HG03039 (cell line): ENCODE results near the gene TACC3.

Experiments
- ATAC-seq: cut with Tn5 transposase; IDR thresholded peaks from one replicate; pipeline ENCODE4 v1.9.1; 2021; ENCODE audit warnings: mild to moderate bottlenecking, moderate library complexity; ENCODE audit not compliant: unreplicated experiment

Gene TACC3

DNA sequence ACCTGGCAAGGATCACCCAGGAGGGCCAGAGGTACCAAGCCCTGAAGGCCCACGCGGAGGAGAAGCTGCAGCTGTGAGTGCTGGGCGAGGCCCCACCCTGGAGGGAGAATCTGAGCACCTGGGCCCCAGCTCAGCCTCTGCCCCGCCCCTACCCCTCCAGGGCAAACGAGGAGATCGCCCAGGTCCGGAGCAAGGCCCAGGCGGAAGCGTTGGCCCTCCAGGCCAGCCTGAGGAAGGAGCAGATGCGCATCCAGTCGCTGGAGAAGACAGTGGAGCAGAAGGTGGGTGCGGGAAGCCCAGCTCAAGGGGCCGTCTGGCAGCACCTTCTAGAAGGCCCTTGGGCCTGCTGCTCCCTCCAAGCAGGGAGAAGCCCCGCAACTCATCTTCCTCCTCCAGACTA is 23.2 kb downstream of the TACC3 start:
- ATAC-seq, result no peak

DNA sequence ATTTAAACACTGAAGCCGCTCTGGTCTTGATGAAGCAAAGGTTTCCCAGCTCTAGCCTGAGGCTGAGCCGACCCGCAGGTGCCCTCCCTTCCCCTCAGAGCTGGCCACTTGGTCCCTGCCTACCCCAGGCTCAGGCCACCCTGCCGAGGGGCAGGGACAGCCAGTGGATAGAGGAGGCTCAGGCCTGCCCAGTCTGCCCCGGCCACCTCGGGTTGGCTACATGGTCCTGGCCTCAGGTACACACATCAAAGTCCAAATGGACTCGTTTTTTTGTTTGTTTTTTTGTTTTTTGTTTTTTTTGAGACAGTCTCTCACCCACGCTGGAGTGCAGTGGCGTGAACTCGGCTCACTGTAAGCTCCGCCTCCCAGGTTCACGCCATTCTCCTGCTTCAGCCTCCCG is 23.8 kb downstream of the TACC3 start:
- ATAC-seq, result no peak

DNA sequence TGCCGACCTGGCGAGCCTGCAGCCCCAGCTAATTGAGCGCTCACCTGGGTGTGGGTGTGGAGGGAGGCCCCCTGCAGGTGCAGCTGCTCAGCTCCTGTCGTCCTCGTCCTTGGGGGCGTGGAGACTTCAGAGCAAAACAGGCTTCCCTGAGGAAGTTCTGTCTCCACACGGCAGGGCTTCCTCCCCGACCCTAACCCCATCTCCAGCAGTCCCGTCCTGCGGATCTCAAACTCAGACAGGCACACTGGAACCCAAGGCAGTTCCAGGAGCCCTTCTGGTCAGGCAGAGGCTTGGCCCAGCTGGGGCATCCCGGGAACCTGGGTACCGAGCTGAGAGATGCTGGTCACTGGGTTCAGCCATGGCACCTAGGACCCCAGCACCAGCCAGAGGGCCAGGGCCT is 24.4 kb downstream of the TACC3 start:
- no peak for ATAC-seq

DNA sequence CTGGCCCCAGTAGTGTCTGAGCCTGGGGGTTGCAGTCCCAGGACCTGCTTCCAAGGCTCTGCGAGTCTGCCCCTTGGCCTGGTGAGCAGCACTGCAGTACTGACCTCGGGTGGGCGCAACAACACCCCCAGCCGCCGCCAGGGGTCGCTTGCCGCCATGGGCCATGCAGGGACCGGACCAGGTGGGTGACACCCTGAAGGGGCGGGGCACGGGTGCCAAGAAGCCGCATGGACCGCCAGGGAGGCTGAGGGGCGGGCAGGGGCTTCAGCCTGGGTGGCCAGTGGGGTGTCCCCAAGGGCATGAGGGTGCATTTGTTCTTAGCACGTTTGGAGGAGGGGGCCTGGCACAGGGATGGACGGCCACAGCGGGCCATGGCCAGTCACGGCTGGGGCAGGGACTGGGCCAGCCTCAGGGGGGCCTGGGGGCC is 25.0 kb downstream of the TACC3 start:
- ATAC-seq, result no peak

DNA sequence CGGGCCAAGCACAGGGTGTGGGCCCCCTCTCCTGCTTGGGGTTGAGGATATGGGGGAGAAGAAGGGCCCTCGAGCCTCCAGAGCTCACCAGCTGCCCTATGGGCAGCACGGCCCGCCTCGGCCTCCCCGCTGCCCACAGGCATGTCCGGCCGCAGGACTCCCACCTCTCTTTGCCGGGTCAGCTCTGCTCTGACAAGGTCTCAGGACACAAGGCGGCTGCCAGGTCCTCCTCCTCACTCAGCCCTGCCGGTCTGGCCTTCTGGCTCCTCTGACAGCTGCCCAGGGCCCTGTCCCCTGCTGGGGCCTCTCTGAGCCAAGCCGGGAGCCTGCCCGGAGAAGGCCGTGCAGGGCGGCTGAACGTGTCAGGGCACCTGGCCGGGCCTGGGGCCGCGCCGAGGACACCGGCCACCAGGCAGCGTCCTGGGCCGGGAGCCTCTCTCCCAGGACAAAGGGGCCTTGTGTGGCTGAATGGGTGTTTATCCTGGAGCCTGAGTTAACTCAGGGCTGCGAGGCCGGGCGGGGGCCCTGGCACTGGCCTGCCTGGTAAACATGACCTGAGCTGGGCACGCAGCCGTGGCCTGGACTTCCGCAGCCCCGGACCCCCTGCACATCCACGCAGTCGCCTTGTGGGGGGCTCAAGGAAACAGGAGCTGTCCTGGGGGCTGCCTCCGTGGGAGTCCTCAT is 25.7 kb downstream of the TACC3 start:
- no peak for ATAC-seq

DNA sequence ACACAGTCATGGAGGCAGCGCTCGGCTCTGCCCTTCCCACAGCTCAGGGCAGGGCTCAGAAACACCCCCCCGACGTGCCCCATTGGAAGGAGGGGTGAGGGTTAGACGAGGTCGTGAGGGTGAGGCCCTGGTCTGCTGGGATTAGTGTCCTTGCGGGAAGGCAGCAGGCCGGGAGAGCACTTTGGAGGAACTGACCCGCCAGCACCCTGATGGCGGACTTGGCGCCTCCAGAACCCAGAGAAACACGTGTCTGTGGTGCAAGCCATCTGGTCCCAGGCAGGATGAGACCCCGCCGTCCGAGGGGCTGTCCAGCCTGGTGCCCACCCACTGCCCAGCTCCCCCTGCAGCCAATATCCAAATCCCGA is 26.3 kb downstream of the TACC3 start:
- ATAC-seq, result no peak

DNA sequence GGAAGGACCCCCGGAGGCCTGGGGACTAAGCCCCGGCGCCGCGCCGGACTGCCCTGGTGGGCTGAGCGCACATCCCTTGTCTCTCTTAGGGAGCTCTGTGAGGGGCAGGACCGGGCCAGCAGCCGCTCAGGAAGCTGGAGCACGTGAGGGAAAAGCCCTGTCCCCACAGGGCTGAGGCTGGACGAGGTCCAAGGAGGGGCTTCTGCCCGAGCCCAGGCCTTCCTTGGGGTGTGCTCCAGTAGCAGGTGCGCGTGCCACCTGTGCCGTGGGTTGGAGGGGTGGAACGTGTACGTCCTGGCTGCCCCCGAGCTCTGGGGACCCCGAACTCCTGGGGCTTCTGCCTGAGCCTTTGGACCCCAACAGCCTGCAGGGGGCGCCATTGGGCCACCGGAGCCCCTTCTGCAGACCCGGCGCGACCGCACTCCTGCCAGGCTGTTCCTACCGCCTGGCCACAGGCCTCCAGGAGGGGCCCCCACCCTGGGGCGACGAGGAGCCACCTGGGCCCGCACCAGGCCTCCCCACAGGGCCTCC is 27.2 kb downstream of the TACC3 start:
- no peak for ATAC-seq

DNA sequence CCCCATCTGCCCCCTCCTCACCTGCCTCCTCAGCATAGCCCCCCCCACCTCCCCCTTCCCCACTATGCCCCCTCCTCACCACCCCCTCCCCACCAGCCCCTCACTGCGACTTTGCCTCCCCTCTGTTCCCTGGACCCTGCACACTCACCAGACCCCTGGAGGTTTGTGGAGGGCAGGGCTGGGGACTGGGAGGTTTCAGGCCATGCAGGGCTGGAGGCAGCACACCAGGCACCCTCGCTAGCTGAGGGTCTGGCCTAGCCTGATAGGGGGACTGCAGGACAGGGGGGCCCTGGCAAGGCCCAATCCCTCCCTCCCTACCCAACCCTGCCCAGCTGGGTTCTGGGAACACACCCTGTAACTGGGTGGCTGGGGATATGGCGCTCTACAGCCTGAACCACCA is 28.0 kb downstream of the TACC3 start:
- no peak for ATAC-seq

DNA sequence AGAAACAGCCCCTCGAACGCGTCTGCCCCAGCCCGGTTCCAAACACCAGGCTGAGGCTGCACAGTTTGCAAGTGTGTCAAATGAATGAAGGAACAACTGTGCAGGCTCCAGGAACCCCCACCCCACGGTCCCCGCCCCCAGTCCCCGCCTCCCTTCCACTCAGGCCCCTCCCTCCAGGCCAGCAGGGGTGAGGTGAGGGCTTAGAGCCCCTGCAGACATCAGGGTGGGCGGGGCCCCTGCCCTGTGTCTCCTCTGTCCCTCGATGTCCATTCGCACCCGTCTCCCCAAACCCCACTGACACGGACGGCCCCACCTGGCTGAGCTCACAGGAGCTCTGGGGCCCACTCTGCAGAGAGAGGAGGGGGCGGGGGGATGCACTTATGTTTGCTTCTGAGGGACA is 28.5 kb downstream of the TACC3 start:
- ATAC-seq, result no peak

DNA sequence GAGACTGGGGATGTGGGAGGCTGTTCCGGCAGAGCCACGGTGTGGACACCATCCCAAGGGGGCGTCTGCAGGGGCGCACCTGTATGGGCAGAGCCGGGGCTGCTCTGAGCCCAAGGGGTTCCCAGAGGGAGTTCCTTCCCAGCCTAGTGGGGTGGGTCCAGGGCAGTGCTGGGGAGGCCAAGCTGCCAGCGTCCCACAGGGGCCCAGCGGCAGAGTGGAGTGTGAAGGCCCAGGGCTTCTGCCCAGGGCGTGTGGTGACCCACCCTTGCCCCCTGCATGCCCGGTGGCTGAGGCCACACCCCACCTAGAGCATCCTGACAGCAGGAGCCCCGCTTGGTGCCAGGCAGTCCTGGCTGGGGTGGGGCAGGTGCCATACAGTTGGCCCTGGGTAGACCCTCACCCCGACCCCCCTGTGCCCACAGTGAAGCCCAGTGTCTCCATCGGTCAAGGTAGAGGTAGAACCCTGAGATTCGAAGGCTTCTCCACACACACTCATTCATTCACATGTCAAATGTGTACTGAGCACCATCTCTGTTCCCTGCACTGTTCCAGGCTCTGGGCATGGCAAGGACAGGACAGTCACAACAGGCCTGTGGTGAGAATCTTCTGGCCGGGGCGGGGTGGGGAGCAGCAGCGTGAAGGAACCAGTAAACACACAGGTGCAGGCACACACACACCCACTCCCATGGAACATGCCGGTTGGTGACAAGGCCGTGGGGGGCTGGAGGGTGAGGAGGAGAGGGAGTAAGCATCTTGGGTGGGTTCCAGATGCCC is 29.2 kb downstream of the TACC3 start:
- ATAC-seq, result no peak

DNA sequence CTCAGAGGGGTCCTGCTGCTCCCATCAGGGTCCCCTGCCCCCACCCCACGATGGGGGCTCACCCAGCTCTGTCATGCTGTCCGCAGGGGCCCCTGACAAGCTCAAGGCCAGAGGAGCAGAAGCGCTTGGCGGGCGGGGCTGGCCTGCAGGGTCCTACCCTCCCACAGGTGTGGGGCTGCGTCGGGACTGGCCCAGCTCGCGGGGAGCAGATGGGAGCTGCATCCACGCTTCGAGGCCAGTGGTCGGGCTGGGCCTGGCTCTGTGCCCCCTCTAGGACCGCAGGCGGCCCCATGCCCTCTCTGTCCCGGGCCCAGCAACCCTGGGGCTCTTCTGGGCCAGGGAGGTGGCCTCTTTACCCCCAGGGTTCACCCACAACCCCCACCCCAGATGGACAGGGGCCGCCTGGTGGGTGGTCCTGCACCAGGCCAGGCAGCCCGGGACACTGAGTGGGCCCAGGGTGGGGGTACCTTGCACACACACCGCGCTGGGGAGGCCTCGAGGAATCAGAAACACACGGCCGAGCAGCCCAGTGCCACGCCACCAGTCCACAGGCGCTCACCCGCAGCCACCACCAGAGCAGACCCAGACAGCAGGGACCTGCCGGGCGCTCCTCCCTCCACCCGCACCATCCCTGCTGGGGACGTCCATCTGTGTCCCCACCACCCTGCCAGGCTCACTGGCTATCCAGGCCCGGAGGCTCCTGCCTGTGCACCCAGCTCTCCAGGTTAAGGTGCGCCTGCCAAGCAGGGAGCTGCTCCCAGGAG is 30.0 kb downstream of the TACC3 start:
- no peak for ATAC-seq

DNA sequence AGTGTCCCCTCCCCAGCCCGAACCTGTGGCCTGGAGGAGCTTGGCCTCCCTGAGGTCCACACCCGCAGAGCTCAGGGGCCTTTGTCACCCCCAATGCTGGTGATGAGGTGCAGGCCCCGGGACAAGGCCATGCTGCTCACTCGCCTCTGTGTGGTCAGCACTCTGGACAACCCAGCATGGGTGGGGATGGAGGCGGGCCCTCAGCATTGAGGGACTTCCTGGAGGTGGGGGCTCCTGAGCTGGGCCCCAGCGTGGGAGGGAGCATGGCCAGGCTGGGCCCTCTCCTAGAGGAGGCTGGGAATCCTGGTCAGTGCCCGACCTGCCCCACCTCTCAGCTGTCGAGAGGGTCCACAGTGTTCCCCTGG is 30.6 kb downstream of the TACC3 start:
- no peak for ATAC-seq

DNA sequence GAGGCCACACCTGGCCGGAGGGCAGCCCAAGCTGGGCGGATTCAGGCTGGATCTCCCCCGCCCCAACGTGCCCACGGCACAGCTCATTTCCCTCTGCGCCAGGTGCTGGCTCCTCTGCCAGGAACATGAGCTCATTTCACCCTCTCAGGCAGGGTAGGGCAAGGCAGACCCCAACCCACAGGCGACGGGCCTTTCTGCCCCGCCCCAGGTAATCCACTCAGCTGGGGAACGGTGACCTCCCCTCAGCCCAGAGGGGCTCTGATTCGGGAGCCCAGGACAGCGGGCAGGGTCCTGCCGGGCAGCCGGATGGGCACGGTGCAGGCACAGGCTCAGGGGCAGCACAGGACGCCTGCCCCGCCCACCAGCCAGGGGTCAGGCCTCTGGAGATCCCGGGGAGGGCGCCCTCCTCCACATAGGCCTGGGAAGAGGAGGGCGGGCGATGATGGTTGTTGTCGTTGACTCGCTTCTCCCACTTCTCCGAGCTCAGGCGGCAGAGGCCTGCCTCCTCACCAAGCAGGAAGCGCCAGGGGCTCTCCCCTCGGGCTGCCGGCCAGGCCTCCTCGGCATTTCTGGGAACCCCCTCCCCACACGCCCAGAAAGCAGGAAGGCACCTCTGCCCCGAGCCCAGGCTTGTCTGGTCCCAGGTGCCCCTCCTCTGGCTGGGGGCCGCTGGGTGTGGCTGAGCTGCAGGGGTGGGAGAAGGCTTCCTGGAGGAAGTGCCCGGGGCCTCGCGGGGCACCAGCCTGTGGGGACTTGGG is 31.1 kb downstream of the TACC3 start:
- no peak for ATAC-seq

DNA sequence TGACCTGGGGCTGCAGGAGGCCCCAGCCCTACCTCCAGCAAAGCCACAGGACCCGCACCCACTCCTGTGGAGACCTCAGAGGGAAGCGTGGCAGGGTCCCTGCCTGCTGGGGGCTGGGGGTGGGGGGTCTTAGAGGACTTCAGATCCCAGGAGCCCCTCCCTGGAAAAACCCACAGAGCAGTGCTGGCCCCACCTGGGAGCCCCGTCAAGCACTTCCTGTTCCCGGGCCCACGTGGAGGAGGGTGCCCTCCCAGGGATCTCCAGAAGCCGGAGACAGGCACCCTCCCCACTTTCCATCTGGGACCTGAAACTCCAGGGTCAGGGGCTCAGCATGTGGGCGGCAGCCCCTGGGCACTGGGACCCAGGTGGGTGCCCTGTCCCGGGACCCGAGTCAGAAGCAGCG is 32.0 kb downstream of the TACC3 start:
- ATAC-seq, result no peak

DNA sequence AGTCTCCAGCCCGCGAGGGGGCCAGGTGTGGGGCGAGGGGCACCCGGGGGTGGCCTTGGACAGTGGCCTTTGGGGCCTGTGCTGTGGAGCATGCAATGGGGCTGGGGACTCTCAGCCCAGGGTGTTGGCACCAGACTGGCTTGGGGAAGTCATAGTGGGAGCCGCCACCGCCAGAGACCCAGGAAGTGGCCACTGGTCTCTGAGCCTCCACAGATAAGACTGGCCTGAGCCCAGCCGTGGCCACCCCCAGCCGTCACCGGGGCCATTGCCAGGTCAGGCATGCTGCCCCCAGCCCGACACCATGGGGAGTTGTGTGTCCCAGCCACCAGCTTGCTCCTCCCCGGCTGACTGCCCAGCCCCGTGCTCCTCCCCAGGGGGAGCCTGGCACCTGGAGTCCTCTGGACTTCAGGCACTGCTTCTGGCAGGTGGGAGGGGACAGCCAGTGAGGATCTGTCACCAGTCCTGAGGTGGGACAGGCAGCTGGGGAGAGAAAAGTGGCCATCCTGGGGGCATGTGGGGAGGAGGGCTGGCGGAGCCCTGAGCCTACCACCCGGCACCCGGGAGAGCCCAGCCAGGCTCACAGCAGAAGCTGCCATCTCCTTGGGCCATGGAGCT is 32.5 kb downstream of the TACC3 start:
- ATAC-seq, result no peak

DNA sequence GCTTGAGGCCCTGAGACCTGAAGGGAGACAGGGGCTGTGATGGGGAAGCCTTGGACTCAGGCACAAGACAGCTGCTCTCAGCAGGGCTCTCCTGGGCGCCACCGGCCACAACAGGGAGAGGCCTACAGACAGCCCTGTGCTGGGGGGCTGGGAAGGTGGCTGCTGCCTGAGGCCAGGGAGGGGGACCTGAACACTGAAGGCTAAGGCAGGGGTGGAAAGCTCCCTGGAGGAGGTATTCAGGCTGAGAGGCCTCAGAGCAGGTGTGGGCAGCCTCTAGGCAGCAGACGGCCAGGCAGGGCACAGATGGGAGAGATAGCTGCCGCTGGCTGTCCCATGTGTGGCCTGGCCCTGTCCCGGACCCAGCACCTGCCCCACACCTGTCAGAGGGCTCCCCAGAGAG is 33.0 kb downstream of the TACC3 start:
- ATAC-seq, result no peak

DNA sequence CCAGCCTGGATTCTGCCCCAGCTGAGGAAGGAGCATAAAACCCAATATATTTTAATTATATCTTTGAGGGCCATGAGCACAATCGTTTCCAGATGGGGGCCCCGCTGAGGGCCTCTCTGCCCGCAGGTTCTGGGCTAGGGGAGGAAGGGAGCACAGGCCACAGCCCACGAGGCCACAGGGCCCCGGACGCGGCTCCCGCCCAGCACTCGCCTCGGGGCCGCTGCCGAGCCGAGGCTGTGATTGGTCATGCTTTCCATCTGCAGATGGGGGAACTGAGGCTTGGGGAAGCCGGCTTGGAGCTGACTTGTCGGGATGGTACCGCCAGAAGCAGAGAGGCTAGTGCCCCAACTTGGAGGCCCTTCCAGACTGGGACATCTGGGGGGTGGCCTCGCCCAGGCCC is 34.0 kb downstream of the TACC3 start:
- no peak for ATAC-seq

DNA sequence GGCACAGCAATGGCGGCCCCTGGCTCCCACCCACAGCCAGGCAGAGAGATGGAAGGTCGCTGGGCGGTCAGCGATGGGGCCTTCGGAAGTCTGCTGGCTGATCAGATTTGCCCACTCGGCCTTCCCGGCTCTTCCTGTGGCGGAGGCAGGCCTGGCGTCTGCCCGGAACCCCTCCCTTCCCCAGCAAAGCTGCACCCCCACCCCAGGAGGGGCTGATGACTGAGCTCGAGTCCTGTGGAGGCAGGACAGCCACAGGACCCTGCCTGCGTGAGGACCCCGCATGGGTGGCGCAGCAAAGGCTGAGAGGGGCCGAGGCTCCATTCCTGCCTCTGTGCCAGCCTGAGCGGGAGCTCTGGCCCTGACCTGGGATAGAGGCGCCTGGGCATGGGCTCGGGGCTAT is 34.8 kb downstream of the TACC3 start:
- no peak for ATAC-seq

DNA sequence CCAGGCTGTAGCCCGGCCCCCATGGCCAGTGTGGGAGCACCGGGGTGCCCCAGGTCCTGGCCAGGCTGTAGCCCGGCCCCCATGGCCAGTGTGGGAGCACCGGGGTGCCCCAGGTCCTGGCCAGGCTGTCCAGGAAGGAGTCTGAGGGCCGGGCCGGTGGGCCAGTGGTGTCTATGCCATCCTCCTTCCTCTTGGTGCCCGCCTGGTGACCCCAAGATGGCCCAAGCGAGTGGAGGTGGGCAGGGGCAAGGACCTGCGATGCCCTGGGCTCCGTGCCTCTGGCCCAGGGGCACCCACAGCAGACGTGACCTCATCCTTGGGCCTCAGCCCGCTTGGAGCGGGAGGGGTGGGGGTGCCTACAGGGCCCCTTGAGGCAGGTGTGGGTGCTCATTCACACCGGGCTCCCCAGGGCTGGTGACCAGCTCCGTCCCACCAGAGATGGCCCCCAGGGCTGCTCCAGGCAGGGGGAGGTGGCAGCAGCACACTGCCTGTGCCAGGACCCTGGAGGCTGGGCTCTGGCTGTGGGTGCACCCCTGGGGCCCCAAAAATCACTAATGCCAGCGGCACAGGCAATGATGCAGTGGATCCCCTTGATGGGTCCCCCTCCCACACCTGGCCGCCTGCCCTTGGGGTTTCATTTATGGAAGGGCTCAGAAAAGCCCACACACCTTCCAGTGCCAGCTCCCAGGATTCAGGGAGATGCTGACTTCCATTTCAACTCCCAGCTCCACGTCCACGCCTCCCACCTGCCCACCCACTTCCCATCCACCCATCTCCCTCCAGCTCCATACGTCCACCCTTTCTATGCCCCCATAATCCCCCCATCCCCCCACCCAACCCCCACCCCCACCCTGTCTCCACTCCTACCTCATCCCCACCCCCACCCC is 35.8 kb downstream of the TACC3 start:
- ATAC-seq, result no peak

DNA sequence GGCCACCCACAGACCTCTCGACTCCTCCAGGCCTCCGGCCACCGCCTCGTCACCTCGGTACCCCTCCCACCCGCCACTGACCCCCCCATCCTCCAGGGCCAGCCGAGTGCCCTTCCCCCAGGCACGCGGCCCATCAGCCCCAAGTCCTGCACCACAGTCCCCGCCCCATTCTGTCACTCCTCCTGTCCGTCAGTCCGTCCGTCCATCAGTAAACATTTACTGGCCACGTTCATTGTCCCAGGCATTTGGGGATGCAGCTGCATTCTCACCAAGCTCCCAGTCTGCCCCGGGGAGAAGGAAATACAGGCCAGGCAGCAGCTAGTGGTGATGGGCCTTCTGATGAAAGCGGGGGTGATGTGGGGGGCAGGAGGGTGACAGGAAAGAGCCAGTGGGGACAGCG is 36.5 kb downstream of the TACC3 start:
- ATAC-seq, result no peak
